Myometrial cell (primary cell): ENCODE data around the gene MAOA. TPM values are rescaled to one million over a fixed set of nuclear protein-coding genes. Genes with fewer than 3 reads are reported as not detected.

Experiments used
- total RNA-seq: library from RNA; depleted of rRNA; stranded (reverse); fragments of >200 nt; gene quantifications from 2 replicates; pipeline ENCODE4 v1.2.3, GENCODE V29; 2015

The MAOA gene
- 46.7 and 47.3 TPM in 2 replicates for total RNA-seq

GRCh38 chrX:43656005-43656494, at the start of gene MAOA:
Gene MAOA (plus strand): TSS chrX:43656299. CDS start chrX:43656342, 43 bp downstream.

Other genes starting within 250 kb of the MAOA start
- 0.29 and 0.89 TPM in 2 replicates for gene MAOB, start 226.2 kb downstream of the MAOA start, total RNA-seq